Suppressor macrophage treated with lipopolysaccharide for 1 hour (primary cell): ENCODE measurements around the gene B4GALT5.
"Not testable (repeated sequence)": the region's sequence is repeated elsewhere in the genome, so short reads cannot be mapped to it uniquely, and the experiment has no call there.

Experiments
- DNase-seq, 3 donors: peaks; one replicate each; pipeline ENCODE4 v3.0.0-alpha.2; 2020 to 2022

B4GALT5 gene

DNA sequence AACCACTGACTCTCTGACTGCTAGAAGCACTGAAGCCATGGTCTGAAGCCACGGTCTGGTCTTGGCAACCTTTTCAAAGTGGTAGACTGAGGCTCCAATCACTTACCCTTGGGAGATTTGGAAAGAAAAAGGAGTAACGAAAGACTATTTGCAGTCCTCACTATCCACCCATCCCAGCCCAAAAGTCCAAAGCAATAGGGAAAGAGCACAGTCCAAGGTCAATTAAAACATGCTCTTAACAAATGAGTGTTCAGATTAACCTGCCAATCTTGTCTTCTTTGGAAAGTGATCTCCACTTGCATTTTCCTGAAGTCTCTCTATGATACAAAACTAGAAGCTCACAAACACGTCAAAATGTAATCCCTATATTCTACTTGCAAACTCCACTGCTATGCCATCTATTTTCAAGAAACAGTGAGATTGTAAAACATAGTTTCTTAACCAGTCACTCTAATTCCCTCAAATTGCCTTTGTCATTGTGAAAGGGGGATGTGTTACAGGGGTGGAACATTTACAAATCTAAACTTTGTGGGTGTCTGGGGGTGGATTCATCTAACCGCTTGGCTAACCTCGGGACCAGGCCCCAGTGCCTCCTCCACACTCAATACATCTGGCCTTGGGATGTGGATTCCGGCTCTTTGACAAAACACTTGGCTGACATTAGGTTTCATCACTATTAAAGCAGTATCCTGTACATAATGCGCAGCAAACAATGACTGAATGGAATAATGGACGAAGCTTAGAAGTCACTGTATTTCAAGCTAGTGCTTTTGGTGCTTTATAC lies 56.4 kb downstream of the B4GALT5 start:
- DNase-seq, result peak; percentile 43 to 58 (median 47)

DNA sequence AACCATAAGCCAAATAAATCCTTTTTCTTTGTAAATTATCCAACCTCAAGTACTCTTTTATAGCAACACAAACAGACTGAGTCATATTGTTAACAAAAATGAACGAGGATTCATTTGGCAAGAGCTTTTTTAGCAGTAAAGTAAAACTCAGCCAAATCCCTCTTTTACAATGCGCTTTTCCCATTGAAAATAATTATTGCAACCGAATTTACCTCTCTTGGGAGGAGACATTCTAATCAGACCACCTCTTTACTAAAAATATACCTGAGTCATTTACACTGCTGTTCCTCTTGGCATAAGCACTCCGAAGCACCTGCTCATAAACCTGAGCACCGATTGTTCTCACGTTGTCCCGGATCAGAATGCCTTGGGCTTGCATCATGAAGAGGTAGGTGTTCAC lies 57.4 kb downstream of the B4GALT5 start:
- DNase-seq, result no peak

DNA sequence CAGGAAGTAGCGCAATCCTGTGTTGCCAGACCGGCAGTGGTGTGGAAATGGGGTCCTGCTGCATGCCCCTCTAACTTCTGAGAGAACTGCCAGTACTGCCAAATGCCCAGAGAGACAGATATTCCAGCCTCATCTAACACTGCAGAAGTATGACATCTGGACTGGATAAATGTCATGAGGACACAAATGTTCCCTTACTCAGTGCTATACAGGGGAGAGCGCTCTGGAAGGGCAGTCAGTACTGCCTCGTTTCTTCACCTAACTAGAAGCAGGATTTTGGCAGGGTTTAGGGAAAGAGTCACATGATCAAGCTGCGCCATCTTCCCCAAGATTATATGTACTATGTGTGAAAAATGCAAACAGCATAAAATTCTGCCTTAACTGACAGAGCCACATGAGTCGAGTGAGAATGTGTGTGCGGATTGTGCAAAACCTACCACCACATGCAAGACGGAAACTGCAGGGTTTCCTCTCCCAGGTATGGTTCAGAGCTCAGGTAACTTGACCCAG lies 59.7 kb downstream of the B4GALT5 start:
- no peak for DNase-seq

DNA sequence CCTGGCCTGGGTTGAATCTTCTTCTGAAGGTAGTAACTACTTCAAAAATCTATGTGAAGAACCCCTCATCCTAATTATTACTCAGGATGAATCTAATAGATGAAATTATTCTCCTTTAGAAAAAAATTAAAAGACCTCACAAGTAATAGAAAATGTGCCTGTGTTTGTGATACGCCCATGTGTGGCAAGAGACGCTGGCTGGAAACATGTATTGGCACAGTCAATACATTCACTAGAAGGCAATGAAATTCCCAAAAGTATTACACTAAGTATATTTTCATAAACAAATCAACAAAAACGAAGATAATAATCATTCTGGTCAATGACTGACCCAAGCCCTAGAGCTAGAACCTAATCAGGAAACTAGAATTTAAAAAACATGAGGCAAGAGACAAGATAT lies 64.0 kb downstream of the B4GALT5 start:
- DNase-seq, result no peak

DNA sequence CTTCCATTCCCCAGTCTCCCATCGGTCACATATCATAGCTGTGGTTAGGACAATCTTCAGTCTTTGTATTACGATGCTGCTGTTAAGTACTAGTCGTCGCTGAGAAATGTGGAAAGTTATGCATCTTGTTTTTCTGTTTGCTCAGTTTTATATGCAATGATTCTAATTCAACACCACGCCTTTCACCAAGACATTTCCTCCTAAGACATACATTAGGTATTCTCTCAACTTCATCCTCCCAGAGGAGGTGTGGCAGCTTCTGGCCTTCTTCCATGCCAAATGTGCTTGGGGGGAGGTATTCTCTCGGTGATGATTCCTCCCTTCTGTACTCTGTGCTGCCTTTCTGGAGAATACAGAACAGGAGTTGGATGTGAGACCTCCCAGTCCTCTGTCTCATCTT lies 66.1 kb downstream of the B4GALT5 start:
- DNase-seq, result no peak

GRCh38 chr20:49646528-49646927 lies 67.2 kb downstream of the B4GALT5 start:
- no peak for DNase-seq

DNA sequence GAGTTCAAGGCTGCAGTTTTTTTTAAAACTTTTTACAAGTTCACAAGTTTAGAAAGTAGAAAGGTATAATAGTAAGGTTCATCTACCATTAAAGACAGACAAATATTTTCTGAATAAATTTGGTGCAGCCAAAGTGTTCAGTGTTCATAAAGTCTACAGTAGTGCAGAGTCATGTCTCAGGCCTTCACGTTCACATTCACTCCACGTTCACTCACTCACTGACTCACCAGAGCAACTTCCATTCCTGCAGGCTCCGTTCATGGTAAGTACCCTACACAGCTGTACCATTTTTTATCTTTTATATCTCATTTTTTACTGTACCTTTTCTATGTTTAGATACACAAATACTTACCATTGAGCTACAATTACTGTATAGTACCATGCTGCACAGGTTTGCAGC lies 67.6 kb downstream of the B4GALT5 start:
- DNase-seq, result no peak

DNA sequence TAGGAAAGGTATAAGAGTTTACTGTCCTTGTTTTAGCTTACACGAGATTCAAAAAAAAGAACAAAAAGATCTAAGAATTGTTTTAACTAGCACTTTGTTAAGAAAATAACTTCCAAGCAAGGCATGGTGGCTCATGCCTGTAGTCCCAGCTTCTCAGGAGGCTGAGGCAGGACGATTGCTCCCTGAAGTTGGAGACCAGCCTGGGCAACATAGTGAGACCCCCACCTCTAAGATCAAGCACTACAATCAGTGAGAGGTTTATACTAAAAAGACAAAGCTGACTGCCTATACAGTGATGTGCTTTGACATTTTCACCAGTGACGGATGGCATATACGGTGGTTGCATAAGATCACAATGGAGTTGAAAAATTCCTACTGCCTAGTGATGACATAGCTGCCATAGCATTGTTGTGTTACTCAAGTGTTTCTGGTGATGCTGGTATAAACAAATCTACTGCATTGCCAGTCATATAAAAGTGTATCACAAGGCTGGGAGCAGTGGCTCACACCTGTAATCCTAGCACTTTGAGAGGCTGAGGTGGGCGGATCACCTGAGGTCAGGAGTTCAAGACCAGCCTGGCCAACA lies 68.6 kb downstream of the B4GALT5 start:
- DNase-seq, result peak in 1 of 3 donors; percentile 38

- no peak for DNase-seq
These were observed 70.9 kb downstream of the B4GALT5 start for GRCh38 chr20:49642816-49643215.

DNA sequence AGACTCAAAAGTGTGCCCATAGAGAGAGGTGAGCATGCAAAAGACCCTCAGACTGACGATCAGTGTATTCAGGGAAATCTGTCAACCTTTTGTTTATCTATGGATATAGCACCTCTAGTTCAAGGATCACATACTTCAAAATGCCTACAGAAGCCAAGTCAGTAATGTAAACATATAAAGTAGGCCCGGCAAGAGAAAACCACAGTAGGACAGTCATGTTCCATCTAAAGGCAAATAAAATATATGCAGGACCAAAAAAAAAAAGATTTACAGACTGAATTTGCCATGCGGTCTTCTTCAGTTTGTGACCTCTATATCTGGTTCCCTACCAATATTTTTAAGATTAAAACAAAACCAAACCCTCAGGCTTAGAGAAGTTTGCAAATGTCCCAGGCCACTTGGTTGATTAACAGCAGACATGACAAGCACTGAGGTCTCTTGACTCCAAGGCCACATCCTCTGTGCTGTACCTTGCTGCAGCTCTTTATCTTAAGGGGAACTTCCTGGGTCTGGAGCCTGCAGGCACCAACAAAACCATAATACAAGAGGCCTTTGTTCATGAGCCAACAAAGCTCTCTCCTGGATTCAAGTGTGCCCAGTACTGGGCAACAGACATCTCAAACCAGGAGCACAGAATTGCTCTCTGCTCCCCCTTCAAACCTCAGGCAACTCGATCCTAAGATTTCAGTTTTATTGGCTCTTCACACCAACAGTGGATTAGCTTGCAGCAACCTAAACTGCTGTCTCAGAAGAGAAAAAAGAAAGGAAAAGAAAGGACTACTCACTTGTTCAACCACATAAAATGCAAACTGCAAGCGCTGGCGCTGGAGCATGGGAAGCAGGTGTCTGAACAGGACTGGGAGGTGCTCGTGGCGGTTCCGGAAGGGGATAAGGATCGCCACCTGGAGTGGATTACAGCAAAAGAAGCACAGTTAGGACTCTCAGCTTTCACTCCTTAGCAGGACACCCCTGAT lies 71.7 kb downstream of the B4GALT5 start:
- DNase-seq, result no peak

DNA sequence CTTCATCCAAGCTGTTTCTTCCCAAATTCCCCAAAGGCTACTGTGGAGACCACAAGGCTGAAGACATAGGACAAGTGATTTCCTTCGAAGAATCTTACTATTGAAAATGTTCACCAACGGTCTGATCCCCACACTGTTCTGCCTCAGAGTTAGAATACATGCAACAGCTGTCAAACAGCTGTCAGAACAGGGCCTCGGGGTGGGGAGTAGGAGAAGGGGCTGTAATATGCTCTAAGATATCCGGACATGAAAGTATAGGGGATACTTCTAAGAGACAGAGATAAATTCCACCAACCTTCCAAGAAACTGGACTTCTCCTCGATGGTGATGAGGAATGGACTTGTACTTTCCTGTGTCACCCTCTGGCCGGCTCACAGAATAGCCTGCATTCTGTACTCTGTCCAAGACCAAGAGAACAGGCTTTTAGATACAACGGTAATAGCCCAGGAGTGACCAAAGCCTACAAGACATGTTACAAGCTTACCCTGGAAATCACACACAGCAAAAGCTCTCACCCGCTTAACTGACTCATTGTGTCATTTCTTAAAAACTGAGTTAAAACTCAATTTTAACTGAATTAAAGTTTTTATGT lies 76.5 kb downstream of the B4GALT5 start:
- DNase-seq, result no peak

GRCh38 chr20:49636447-49636846 lies 77.2 kb downstream of the B4GALT5 start:
- no peak for DNase-seq

- no peak for DNase-seq
These were observed 77.8 kb downstream of the B4GALT5 start for GRCh38 chr20:49635866-49636265.

GRCh38 chr20:49635166-49635565 lies 78.5 kb downstream of the B4GALT5 start:
- DNase-seq, result no peak

GRCh38 chr20:49634116-49634515 lies 79.6 kb downstream of the B4GALT5 start:
- no peak for DNase-seq

GRCh38 chr20:49633643-49634042 lies 80.0 kb downstream of the B4GALT5 start:
- no peak for DNase-seq

DNA sequence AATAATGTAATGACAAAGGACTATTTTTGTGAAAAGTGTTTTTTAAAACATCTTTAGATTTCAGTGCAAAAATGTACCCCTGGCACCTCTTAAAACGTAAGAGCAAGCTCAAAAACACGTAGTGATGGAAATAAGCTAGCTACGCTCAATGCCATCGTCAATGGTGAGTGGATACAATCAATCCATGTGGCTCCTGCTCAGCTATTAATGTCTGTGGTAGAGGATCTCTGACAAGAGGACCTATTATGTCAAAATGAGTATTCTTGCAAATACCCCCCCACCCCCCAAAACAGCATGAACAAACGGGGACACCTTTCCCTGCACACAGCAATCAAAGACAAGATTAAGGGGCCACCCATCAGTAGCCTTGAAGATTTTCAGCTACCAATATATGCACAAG lies 80.7 kb downstream of the B4GALT5 start:
- DNase-seq, result no peak

GRCh38 chr20:49631856-49632418 lies 81.7 kb downstream of the B4GALT5 start:
- no peak for DNase-seq

GRCh38 chr20:49631061-49631716 lies 82.5 kb downstream of the B4GALT5 start:
- peak in 1 of 3 donors; percentile 30 for DNase-seq

- no peak for DNase-seq
These were observed 83.2 kb downstream of the B4GALT5 start for GRCh38 chr20:49630396-49630951.

- DNase-seq, result no peak
These were observed 84.1 kb downstream of the B4GALT5 start for GRCh38 chr20:49629606-49630005.

DNA sequence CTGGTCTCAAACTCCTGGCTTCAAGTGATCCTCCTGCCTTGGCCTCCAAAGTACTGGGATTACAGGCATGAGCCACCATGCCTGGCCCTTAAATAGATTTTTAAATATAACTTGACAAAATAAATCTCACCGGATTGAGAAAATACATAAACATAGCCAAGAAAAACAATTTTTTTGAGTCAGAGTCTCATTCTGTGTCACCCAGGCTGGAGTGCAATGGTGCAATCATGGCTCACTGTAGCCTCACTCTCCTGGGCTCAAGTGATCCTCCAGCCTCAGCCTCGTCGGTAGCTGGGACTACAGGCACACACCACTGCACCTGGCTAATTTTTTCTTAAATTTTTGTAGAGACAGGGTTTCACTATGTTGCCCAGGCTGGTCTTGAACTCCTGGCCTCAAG lies 85.4 kb downstream of the B4GALT5 start:
- not testable (repeated sequence) for DNase-seq
